D341Med (cell line): Measurements from ENCODE around the gene IGHMBP2.
"Not testable (repeated sequence)": the region's sequence is repeated elsewhere in the genome, so short reads cannot be mapped to it uniquely, and the experiment has no call there.

Source experiments
- DNase-seq: peaks from one replicate; pipeline ENCODE4 v3.0.0; 2012; ENCODE audit warnings: low spot score

The IGHMBP2 gene

DNA sequence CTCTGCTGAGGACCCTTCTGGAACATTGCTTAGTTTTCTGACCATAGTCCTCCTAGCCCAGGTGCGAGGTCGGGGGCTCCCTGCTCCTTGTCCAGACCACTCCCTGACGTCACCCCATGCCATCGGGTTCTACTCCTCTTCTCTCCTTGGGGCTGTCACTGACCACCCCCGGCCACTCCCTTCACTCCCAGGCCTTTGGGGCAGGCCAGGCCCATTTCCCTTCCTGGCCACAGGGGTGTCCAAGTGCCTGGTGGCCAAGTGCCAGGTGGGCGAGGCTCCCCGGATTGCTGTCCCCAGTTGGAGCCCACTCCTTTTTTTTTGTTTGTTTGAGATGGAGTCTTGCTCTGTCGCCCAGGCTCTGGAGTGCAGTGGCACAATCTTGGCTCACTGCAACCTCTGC lies 57.6 kb downstream of the IGHMBP2 start:
- DNase-seq: peak; percentile 19

DNA sequence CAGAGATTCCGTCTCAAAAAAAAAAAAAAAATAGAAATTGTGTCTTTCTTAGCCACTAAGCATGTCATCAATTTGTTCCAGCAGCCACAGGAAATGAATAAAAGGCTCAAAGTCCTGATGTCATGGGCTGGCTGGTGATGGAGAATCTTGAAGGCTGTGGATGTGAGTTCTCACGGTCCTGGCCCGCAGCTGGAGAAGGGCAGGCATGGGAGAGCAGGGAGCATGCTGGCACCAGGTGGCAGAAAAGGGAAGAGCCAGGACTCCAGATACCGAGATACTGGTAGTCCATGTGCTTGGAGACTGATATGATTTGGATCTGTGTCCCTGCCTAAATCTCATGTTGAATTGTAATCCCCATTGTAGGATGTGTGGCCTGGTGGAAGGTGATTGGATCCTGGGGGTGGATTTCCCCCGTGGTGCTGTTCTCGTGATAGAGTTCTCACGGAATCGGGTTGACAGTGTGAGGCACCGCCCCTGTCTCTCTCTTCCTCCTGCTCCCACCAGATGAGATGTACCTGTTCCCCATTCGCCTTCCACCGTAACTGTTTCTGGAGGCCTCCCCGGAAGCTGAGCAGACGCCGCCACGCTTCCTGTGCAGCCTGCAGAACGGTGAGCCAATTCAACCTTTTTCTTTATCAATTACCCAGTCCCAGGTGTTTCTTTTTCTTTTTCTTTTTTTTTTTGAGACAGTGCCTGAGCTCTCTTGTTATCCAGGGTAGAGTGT lies 59.0 kb downstream of the IGHMBP2 start:
- DNase-seq: no peak

DNA sequence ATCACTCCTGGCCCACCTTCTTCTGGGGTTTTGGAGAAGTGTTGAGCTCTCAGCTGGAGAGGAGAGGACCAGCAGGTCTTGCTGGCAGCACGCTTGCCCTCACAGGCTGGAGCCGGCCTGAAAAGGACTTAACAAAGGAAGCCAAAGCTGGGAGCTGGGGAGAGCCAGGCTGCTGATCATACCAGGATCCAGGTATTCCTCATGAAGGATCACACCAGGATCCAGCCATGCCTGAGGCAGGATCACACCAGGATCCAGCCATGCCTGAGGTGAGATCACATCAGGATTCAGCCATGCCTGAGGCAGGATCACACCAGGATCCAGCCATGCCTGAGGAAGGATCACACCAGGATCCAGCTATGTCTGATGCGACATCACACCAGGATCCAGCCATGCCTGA lies 60.1 kb downstream of the IGHMBP2 start:
- no peak for DNase-seq

- no peak for DNase-seq
These were observed 62.5 kb downstream of the IGHMBP2 start for GRCh38 chr11:68965901-68966853.

DNA sequence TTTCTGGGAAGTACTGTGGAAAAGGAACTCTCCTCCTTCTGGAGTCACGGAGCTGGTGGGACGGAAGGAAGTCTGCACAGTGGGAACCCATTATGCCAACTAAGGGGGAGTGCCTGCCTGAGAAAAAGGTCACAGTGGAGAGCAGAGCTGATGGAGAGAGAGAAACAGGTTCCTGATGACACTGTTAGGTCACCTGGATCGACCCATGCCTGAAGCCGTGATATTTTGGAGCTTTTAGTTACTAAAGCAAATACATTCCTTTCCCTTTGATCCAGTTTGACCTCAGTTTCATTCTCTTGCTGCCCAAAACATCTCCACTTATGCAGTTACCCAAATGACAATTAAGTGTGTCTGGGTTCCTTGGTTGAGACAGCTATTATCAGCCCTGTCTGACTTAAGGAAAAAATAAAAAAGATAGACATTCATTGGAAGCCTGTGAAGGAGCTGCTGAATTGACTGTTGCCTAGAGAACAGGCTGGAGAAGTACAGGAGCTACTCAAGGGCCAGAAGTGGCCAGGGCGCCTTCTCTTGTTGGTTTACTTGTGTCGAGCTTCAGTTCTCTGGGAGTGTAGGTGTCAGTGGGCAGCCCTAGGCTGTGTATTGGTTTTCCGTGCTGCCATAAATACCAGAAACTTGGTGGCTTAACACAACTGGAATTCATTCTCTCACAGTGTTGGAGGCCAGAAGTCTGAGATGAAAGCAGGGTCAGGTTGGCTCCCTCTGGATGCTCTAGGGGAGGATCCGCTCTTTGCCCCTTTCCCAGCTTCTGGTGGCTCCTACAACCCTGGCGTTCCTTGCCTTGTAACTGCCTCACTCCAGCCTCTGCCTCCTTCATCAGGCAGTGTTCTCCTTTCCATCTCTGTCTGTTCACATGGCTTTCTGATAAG lies 63.4 kb downstream of the IGHMBP2 start:
- DNase-seq: no peak

- no peak for DNase-seq
These were observed 64.9 kb downstream of the IGHMBP2 start for GRCh38 chr11:68968306-68969250.

GRCh38 chr11:68969386-68969785 lies 65.7 kb downstream of the IGHMBP2 start:
- DNase-seq: no peak

DNA sequence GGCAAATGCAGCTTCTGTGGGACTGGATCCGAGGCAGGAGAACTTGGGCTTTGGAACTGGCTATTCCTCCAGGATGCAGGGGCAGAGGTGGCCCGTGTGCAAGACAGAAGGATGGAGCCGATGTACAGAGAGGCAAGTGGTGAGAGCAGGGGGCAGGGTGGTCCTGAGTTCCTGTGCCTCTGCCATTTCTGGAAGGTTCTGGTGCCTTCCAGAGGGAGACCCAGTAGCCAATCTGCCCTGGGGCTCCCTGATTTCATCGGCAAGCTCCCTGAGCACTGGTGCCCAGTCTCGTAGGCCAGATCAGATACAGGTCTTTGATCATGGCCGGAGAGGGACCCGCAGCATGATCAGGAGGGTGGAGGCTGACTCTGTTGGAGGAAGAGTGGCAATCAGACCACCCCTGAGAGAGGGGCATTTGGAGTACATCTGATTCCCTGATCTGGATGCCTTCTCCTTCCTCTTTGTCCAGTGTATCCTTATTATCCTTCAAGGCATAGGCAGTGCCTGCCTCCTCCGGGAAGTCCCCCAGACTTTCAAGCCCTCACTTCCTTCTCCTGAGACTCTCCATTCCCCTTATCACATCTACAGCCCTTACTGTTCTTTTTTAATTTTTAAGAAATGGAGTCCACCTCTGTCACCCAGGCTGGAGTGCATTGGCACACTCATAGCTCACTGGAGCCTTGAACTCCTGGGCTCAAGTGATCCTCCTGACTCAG lies 67.4 kb downstream of the IGHMBP2 start:
- DNase-seq: no peak

DNA sequence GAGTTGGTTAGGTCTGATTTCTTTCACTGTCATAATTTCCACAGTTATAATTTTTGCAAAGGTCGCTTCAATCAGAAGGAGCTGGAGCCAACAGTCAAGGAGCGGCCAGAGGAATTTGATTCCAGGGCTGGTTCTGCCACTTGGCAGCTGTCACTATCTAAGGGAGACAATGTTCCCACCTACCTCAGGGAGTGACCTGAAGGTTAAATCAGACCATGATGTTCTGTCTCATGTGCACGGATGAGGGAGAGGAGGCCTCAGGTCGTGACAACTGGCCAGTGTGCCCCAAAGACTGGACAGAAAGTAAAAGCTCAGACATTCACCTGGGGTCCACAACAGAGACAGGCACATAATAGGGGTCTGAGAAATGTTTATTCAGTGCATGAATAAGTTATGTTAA lies 69.5 kb downstream of the IGHMBP2 start:
- no peak for DNase-seq

DNA sequence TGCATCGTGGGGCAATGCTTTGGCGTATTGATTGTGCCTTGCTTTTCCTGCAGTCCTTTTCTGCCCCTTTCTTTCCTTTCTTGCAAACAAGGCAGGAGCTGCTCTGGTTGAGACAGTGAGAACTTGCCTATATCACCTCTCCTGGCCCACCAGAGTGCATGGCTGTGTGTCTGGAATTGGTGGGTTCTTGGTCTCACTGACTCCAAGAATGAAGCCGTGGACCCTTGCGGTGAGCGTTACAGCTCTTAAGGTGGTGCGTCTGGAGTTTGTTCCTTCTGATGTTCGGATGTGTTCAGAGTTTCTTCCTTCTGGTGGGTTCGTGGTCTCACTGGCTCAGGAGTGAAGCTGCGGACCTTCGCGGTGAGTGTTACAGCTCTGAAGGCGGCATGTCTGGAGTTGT lies 70.0 kb downstream of the IGHMBP2 start:
- DNase-seq: not testable (repeated sequence)

DNA sequence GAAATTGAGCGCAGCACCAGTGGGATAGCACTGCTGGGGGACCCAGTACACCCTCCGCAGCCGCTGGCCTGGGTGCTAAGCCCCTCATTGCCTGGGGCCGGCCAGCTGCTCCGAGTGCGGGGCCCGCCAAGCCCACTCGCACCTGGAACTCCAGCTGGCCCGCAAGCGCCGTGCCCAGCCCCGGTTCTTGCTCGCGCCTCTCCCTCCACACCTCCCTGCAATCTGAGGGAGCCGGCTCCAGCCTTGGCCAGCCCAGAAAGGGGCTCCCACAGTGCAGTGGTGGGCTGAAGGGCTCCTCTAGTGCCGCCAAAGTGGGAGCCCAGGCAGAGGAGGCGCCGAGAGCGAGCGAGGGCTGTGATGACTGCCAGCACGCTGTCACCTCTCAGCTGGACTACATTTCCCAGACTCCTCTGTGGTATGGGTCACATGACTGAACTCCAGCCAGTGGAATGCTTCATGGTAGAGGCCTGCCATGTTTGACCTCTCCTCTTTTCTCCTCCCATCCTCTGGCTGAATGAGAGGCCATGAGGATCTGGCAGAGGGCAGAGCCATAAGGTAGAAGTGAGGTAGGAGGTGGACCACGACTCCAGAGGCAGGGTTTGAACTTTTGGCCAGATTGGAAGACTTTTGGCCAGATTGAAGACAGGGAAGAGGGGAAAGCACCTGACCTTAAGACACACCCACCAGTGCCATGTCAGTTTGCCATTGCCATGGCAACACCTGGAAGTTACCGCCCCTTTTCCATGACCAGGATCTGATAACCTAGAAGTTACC lies 70.9 kb downstream of the IGHMBP2 start:
- DNase-seq: no peak

DNA sequence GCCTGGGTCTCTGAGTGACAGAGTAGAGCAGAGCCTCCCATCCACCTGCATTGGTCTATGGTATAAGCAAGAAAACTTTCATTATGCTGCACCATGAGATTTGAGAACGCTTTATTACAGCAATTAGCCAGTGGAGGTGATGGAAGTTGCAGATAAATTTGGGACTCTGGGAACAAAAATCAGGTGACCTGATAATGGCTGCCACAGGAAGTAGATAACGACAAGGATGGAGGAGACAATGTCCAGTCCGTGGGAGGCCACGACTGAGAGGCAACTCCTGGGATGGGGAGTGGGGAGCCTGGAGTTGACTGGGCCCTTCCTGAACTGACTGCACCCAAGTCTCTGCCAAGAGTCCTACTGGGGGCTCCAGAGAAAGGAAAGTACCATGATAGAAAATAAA lies 72.4 kb downstream of the IGHMBP2 start:
- no peak for DNase-seq

DNA sequence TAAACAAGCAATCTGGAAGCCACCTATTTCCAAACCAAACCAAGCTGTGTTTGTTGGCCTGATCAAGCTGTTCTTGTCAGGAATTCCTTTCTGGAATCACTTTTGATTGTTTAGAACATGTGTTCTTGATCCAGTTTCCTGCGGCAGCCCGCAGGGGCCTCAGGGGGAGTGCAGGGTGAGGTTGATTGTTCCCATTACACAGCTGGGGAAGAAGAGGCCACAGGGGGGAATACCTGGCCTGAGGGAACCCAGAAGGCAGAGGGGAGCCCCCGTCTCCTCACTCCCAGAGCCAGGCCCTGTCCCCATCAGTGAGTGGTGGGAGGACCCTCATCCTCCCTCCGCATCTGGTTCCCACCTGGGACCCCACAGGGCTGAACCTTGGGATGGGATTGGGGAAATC lies 72.9 kb downstream of the IGHMBP2 start:
- no peak for DNase-seq

GRCh38 chr11:68977781-68978625 lies 74.3 kb downstream of the IGHMBP2 start:
- DNase-seq: no peak

GRCh38 chr11:68978626-68978930 lies 74.9 kb downstream of the IGHMBP2 start:
- DNase-seq: no peak

- peak; percentile 17 for DNase-seq
These were observed 75.4 kb downstream of the IGHMBP2 start for GRCh38 chr11:68978931-68979594.

- peak; percentile 27 for DNase-seq
These were observed 76.5 kb downstream of the IGHMBP2 start for GRCh38 chr11:68979931-68980775.

DNA sequence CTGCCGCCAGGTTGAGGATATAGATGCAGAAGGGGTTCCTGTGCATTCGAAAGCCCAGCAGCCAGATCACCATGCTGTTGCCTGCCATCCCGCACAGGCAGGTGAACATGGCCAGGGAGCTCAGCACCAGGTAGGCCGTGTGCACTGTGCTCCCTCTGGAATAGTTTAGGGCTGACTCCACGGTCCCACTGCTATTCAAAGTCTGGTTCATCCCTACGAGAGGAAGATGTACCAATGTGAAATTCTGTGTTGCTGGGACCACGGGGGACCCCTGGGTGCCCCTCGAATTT lies 77.0 kb downstream of the IGHMBP2 start, which contains the start of gene MRGPRD:
Gene MRGPRD (minus strand): TSS at position 211 of the 290 bp plus-strand sequence. CDS start 0 bp downstream, at position 211.
- peak; percentile 15 for DNase-seq
